ENCODE measurements around the gene CNTFR.

GRCh38 chr9:34636791-34637355, 47.3 kb upstream of the CNTFR start:
- TF ChIP-seq CTCF (IDR thresholded peaks at IDR 0.05 in 8 of 11, conservative IDR thresholded peaks at IDR 0.05 in 3 of 11) (no peak), POLR2A (IDR thresholded peaks at IDR 0.05) (no peak), POLR2AphosphoS5 (IDR thresholded peaks at IDR 0.05) (no peak)
